SU-DHL-6 (cell line): Measurements from ENCODE around the gene MEIKIN.

Experiments
- H2AFZ ChIP-seq: fragments of 200-600 bp; sonication (generic); 2 replicates; pipeline ENCODE4 v1.6.1; 2014; ENCODE audit warnings: low read depth, mild to moderate bottlenecking, moderate library complexity, mixed read lengths, antibody characterized with exemption, low read length; ENCODE audit not compliant: severe bottlenecking
- H3F3A ChIP-seq: fragments of 200-600 bp; shearing (Covaris generic); 2 replicates; pipeline ENCODE4 v1.6.0; 2016; ENCODE audit warnings: antibody characterized with exemption, mild to moderate bottlenecking; ENCODE audit not compliant: insufficient read depth
- H3K27ac ChIP-seq: fragments of 200-600 bp; sonication (generic); 2 replicates; pipeline ENCODE4 v1.5.1; 2016; ENCODE audit warnings: low read depth, mild to moderate bottlenecking, low read length, moderate library complexity, mixed read lengths
- H3K27me3 ChIP-seq: fragments of 200-600 bp; sonication (generic), shearing (Covaris generic); 2 replicates; pipeline ENCODE4 v1.6.0; 2014; ENCODE audit warnings: mild to moderate bottlenecking, low read length
- H3K36me3 ChIP-seq: fragments of 200-600 bp; sonication (generic); 2 replicates; pipeline ENCODE4 v1.6.1; 2014; ENCODE audit warnings: mild to moderate bottlenecking, low read length, mixed read lengths
- H3K4me2 ChIP-seq: fragments of 300-600, 200-600 bp; shearing (Covaris generic), sonication (generic); 2 replicates; pipeline ENCODE4 v1.6.0; 2014; ENCODE audit warnings: low read length, low read depth, mild to moderate bottlenecking; ENCODE audit not compliant: poor library complexity, severe bottlenecking
- H3K4me3 ChIP-seq: fragments of 200-600 bp; sonication (generic); 2 replicates; pipeline ENCODE4 v1.5.1; 2014; ENCODE audit warnings: antibody characterized with exemption, low read length, mild to moderate bottlenecking, mixed read lengths; ENCODE audit not compliant: insufficient read depth, poor library complexity, severe bottlenecking
- H3K79me2 ChIP-seq: fragments of 200-600 bp; sonication (generic); 2 replicates; pipeline ENCODE4 v1.6.1; 2014; ENCODE audit warnings: mild to moderate bottlenecking, low read length, moderate library complexity; ENCODE audit not compliant: insufficient read depth
- H3K9ac ChIP-seq: fragments of 200-600 bp; sonication (generic); 2 replicates; pipeline ENCODE4 v1.7.0; 2014; ENCODE audit warnings: mild to moderate bottlenecking, low read length
- H3K9me2 ChIP-seq: fragments of 200-600 bp; sonication (generic); replicated peaks from 2 replicates; pipeline ENCODE4 v1.6.1; 2014; ENCODE audit warnings: low read length; ENCODE audit not compliant: insufficient read depth
- H3K9me3 ChIP-seq: fragments of 200-600 bp; sonication (generic); 2 replicates; pipeline ENCODE4 v1.6.1; 2014; ENCODE audit warnings: low read length, mixed read lengths; ENCODE audit not compliant: insufficient read depth
- H4K20me1 ChIP-seq: fragments of 200-600 bp; sonication (generic); 2 replicates; pipeline ENCODE4 v1.6.1; 2014; ENCODE audit warnings: low read depth, mild to moderate bottlenecking, antibody characterized with exemption, low read length, moderate library complexity, mixed read lengths
- CTCF ChIP-seq: fragments of 200-600 bp; sonication (generic); IDR thresholded peaks from one replicate; pipeline ENCODE4 v1.5.1; 2017; ENCODE audit warnings: antibody characterized with exemption, mild to moderate bottlenecking, low read length, moderate library complexity; ENCODE audit not compliant: insufficient read depth, poor library complexity, severe bottlenecking
- EZH2phosphoT487 ChIP-seq: fragments of 200-600 bp; sonication (generic), shearing (Covaris generic); conservative IDR thresholded peaks from 2 replicates; pipeline ENCODE4 v1.6.1; 2018; ENCODE audit warnings: mild to moderate bottlenecking, antibody characterized with exemption, low read length, moderate library complexity, mixed read lengths

Gene MEIKIN

GRCh38 chr5:131945551-131946168 lies at the start of gene MEIKIN:
TSS of gene MEIKIN (minus strand) at chr5:131945663. CDS start at chr5:131945505, 158 bp downstream.
- TF ChIP-seq EZH2phosphoT487: no peak
- TF ChIP-seq CTCF: no peak
- Histone ChIP-seq H2AFZ (no peak within 1 kb of the TSS), H3K27me3 (no peaks in the 10 kb centered on the region; the same call in 1 of the 2 replicates), H3K9me2 (no peaks in the 10 kb centered on the region), H3K9me3 (no peaks in the 10 kb centered on the region), H3K9ac (no peak within 1 kb of the TSS), H3F3A (no peaks in the 10 kb centered on the region), H3K36me3 (no peaks in the 10 kb centered on the region), H3K27ac (no peak within 1 kb of the TSS), H3K4me3 (no peak within 1 kb of the TSS), H4K20me1 (no peaks in the 10 kb centered on the region), H3K4me2 (no peak within 1 kb of the TSS), H3K79me2 (no peaks in the 10 kb centered on the region)

DNA sequence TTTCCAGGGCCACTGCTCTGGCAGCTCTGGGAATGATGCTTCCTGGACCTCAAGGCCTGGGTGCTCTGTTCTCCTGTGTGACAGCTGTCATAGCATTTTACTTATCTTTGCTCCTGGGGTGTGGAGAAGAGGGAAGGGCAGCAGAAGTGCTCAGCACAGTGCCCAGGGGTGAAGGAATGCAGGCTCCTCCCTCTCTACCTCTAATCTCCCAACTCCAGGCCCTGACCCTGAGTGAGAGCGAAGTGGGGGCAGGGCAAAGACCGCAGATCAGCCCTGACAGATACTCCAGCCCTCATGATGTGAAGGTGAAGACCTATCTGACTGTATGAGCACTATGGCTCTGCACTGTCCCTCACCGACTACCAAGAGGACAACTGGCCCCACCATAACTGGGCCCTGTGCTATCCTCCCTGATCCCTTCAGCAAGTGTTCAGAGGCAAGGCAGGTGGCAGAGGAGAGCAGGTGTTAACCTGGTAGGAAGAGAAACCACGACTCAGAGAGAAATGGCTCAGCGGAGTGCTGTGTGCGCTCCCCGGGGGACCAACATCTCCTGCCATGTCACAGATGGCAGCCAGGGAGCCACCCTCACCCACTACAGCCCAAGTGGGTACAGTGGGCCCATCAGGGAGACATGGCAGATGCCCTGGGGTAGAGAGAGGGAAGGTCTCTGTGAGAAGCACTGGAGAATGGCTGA lies 49.2 kb upstream of the MEIKIN start:
- Histone ChIP-seq H3F3A (no peaks in the 10 kb centered on the region), H3K9ac (no peak overlapping the region), H3K36me3 (no peaks in the 10 kb centered on the region), H4K20me1 (no peaks in the 10 kb centered on the region), H3K79me2 (no peaks in the 10 kb centered on the region), H3K9me2 (no peaks in the 10 kb centered on the region), H3K27ac (no peak overlapping the region), H3K27me3 (no peaks in the 10 kb centered on the region), H3K4me2 (no peak overlapping the region), H3K9me3 (no peaks in the 10 kb centered on the region), H2AFZ (no peak overlapping the region), H3K4me3 (no peak overlapping the region)
- TF ChIP-seq EZH2phosphoT487 (no peak), CTCF (no peak)

DNA sequence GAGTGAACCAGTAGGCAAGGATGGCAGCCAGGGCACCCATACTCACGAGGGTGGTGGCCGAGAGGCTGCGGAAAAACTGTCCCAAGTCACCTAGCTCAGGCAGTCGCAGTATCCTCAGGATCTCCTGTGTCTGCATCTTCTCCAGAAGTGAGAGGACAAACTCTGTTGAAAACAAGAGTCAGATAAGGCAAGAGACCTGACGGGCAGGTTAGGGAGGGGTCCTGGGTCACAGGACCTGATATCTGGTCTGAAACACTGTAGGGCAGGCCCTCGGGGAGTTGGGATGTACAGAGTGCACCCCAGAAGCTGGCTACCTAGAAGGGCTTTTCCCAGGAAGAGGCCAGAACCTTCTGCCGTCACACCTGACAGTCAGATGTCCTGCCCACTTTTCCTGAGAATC lies 48.6 kb upstream of the MEIKIN start:
- Histone ChIP-seq H3K27me3 (no peaks in the 10 kb centered on the region), H3K79me2 (no peaks in the 10 kb centered on the region), H3K9me3 (no peaks in the 10 kb centered on the region), H4K20me1 (no peaks in the 10 kb centered on the region), H3K27ac (no peak overlapping the region), H3K36me3 (no peaks in the 10 kb centered on the region), H3K9me2 (no peaks in the 10 kb centered on the region), H2AFZ (no peak overlapping the region), H3K9ac (no peak overlapping the region), H3K4me3 (no peak overlapping the region), H3K4me2 (no peak overlapping the region), H3F3A (no peaks in the 10 kb centered on the region)
- TF ChIP-seq CTCF (no peak), EZH2phosphoT487 (no peak)
